ENCODE data around the gene KCNQ4. TPM values are rescaled to one million over a fixed set of nuclear protein-coding genes. Genes with fewer than 3 reads are reported as not detected.

Gene KCNQ4
- total and polyA plus RNA-seq, 2 of the 13 experiments (the other 11 are each of a cell fraction or from before 2014, with no cell fraction given): 0.02 to 0.09 TPM

DNA sequence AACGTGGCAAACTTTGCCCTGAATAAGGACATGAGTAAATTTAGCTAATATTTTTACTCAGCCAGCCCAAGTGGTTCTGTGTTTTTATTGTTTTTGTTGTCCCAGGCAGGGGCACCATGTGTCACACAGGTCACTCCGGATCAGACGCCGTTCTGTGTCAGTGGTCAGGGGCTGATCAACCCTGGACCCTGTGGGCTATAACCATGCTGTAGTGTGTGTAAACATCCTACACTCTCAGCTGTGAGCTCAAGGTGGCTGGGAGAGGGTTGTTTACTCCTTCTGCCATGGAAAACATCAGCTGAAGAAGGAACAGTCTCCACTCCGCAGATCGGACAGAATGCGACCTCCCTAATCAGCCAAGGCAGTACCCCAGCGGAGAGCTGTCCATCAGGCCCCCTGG, 26.5 kb upstream of the KCNQ4 start:
- Histone ChIP-seq H3K4me3 (replicated peaks in 1 of 3; ENCODE audit: insufficient read depth in 1 of 3, low read depth in 2 of 3, low read length in 3 of 3) (no peak overlapping the region), H3K27ac (ENCODE audit: extremely low read length, insufficient read depth, low read length) (peak overlapping the region; percentile 89), H3K27me3 (ENCODE audit: control insufficient read depth in 1 of 2, insufficient read depth in 2 of 2, low read length in 2 of 2) (no peaks in the 10 kb centered on the region), H3K4me1 (ENCODE audit: insufficient read depth, low read length) (peaks cover 54% of the 10 kb centered on the region), H3K9ac (ENCODE audit: insufficient read depth, low read depth, low read length) (peak overlapping the region; percentile 20; the same call in 1 of the 2 replicates), H3K36me3 (replicated peaks in 1 of 2; ENCODE audit: control insufficient read depth in 1 of 2, insufficient read depth in 2 of 2, low read length in 2 of 2) (peaks cover 22 to 73% of the 10 kb centered on the region in 2 experiments), H3K79me2 (ENCODE audit: insufficient read depth, low read length) (peaks cover 2% of the 10 kb centered on the region), H3K9me3 (ENCODE audit: low read length) (no peaks in the 10 kb centered on the region), H3K4me2 (ENCODE audit: low read depth, low read length) (0 out of 2 replicates have a peak overlapping the region, but pooled peaks have one; percentile 4), H4K20me1 (ENCODE audit: insufficient read depth, low read length) (no peaks in the 10 kb centered on the region), H2AFZ (ENCODE audit: low read length) (no peak overlapping the region)
- ATAC-seq: no peak
- 68% methylated on average over 8 of the region's 8 CpGs for WGBS (ENCODE audit: low lambda C conversion rate)
- intact Hi-C loops (cut with micrococcal nuclease; ENCODE audit: unreplicated experiment) (loop anchor here (5.0 kb wide), 1 partner anchor 65 kb away; the partner anchor contains the start of gene NFYC), in situ Hi-C loops (cut with HindIII; ENCODE audit: extremely low pct_ligation_motif_present, low pct_unique_long_range_greater_than_20kb) (no loop called here)
- BruUV-seq (replicated peaks): no TSS peak
- POLR2A ChIA-PET: interaction anchor here (1.0 to 4.6 kb wide), 6 partner anchors 15 to 66 kb away, joined by 3 to 91 read pairs (median 10); partner anchors contain the start of gene NFYC
- no peak for FAIRE-seq
- CTCF ChIA-PET (ENCODE audit: low intra/inter-chr PET ratio, low total read pairs): no interaction called here
- no peak for DNase-seq (ENCODE audit: low spot score)
- TF ChIP-seq, protein P1, sequence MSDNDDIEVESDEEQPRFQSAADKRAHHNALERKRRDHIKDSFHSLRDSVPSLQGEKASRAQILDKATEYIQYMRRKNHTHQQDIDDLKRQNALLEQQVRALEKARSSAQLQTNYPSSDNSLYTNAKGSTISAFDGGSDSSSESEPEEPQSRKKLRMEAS (IDR thresholded peaks at IDR 0.05): peak; percentile 36; the same call in 1 of the 2 replicates
- TF ChIP-seq NONO (IDR thresholded peaks at IDR 0.05) (no peak), NONO (CRISPR knock-in tag; conservative IDR thresholded peaks at IDR 0.05) (no peak), FOXP1 (IDR thresholded peaks at IDR 0.05) (no peak), FOXP1 (CRISPR knock-in tag; IDR thresholded peaks at IDR 0.05) (peak; percentile 41; the same call in 1 of the 2 replicates), SOX6 (IDR thresholded peaks at IDR 0.05) (no peak), SOX6 (CRISPR knock-in tag; IDR thresholded peaks at IDR 0.05) (0 out of 2 replicates have a peak, but pooled peaks have one; percentile 29), NR2F2 (IDR thresholded peaks at IDR 0.05; ENCODE audit: borderline replicate concordance, low read depth) (0 out of 2 replicates have a peak, but pooled peaks have one; percentile 18), ZBTB3 (CRISPR knock-in tag; IDR thresholded peaks at IDR 0.05; ENCODE audit: borderline replicate concordance, low read depth) (no peak), MED1 (CRISPR knock-in tag; IDR thresholded peaks at IDR 0.05) (peak; percentile 26; the same call in 1 of the 2 replicates), RFXANK (CRISPR knock-in tag; IDR thresholded peaks at IDR 0.05) (no peak), SALL1 (CRISPR knock-in tag; IDR thresholded peaks at IDR 0.05) (peak; percentile 71; the same call in 1 of the 2 replicates)
- TF ChIP-seq, protein P2, sequence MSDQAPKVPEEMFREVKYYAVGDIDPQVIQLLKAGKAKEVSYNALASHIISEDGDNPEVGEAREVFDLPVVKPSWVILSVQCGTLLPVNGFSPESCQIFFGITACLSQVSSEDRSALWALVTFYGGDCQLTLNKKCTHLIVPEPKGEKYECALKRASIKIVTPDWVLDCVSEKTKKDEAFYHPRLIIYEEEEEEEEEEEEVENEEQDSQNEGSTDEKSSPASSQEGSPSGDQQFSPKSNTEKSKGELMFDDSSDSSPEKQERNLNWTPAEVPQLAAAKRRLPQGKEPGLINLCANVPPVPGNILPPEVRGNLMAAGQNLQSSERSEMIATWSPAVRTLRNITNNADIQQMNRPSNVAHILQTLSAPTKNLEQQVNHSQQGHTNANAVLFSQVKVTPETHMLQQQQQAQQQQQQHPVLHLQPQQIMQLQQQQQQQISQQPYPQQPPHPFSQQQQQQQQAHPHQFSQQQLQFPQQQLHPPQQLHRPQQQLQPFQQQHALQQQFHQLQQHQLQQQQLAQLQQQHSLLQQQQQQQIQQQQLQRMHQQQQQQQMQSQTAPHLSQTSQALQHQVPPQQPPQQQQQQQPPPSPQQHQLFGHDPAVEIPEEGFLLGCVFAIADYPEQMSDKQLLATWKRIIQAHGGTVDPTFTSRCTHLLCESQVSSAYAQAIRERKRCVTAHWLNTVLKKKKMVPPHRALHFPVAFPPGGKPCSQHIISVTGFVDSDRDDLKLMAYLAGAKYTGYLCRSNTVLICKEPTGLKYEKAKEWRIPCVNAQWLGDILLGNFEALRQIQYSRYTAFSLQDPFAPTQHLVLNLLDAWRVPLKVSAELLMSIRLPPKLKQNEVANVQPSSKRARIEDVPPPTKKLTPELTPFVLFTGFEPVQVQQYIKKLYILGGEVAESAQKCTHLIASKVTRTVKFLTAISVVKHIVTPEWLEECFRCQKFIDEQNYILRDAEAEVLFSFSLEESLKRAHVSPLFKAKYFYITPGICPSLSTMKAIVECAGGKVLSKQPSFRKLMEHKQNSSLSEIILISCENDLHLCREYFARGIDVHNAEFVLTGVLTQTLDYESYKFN (CRISPR knock-in tag; conservative IDR thresholded peaks at IDR 0.05): peak; percentile 59
- TF ChIP-seq, protein P3, sequence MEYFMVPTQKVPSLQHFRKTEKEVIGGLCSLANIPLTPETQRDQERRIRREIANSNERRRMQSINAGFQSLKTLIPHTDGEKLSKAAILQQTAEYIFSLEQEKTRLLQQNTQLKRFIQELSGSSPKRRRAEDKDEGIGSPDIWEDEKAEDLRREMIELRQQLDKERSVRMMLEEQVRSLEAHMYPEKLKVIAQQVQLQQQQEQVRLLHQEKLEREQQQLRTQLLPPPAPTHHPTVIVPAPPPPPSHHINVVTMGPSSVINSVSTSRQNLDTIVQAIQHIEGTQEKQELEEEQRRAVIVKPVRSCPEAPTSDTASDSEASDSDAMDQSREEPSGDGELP (IDR thresholded peaks at IDR 0.05; ENCODE audit: borderline replicate concordance, low read depth): peak; percentile 61; the same call in 1 of the 2 replicates
- TF ChIP-seq, protein P4, sequence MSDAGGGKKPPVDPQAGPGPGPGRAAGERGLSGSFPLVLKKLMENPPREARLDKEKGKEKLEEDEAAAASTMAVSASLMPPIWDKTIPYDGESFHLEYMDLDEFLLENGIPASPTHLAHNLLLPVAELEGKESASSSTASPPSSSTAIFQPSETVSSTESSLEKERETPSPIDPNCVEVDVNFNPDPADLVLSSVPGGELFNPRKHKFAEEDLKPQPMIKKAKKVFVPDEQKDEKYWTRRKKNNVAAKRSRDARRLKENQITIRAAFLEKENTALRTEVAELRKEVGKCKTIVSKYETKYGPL (CRISPR knock-in tag; IDR thresholded peaks at IDR 0.05): no peak
- TF ChIP-seq, protein P5, sequence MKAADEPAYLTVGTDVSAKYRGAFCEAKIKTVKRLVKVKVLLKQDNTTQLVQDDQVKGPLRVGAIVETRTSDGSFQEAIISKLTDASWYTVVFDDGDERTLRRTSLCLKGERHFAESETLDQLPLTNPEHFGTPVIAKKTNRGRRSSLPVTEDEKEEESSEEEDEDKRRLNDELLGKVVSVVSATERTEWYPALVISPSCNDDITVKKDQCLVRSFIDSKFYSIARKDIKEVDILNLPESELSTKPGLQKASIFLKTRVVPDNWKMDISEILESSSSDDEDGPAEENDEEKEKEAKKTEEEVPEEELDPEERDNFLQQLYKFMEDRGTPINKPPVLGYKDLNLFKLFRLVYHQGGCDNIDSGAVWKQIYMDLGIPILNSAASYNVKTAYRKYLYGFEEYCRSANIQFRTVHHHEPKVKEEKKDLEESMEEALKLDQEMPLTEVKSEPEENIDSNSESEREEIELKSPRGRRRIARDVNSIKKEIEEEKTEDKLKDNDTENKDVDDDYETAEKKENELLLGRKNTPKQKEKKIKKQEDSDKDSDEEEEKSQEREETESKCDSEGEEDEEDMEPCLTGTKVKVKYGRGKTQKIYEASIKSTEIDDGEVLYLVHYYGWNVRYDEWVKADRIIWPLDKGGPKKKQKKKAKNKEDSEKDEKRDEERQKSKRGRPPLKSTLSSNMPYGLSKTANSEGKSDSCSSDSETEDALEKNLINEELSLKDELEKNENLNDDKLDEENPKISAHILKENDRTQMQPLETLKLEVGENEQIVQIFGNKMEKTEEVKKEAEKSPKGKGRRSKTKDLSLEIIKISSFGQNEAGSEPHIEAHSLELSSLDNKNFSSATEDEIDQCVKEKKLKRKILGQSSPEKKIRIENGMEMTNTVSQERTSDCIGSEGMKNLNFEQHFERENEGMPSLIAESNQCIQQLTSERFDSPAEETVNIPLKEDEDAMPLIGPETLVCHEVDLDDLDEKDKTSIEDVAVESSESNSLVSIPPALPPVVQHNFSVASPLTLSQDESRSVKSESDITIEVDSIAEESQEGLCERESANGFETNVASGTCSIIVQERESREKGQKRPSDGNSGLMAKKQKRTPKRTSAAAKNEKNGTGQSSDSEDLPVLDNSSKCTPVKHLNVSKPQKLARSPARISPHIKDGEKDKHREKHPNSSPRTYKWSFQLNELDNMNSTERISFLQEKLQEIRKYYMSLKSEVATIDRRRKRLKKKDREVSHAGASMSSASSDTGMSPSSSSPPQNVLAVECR (CRISPR knock-in tag; IDR thresholded peaks at IDR 0.05; ENCODE audit: borderline replicate concordance): peak; percentile 16; the same call in 1 of the 2 replicates

Data from HepG2 (cell line).